Measurements from ENCODE around the gene RAP2A. TPM values are rescaled to one million over a fixed set of nuclear protein-coding genes. Genes with fewer than 3 reads are reported as not detected.
A peak's percentile ranks its signal among the peaks of the same experiment; 100 is the strongest.

Gene RAP2A
- total RNA-seq, 4 donors from 2014 or later = 32.4 to 45.7 (median 33.5) TPM

DNA sequence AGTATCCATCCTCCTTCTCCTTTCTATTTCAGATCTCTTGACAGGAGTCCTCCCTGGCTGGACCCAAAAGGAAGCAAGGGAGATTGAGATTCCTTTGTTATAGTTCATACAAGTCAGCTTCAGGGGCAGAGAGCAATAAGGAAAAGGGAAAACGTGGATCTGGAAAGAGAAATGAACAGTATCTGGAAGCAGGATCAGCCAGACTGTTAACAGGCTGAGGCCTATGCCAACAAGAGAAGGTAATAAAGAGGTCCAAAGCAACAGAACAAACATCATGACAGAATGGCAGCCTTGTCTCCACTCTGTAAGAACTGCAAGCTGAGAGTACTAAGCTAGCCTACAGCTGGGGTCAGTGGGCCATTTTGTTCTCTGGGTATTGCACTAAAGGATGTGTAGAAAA is 64.5 kb downstream of the RAP2A start:
- H3K27ac ChIP-seq = no peak overlapping the region

DNA sequence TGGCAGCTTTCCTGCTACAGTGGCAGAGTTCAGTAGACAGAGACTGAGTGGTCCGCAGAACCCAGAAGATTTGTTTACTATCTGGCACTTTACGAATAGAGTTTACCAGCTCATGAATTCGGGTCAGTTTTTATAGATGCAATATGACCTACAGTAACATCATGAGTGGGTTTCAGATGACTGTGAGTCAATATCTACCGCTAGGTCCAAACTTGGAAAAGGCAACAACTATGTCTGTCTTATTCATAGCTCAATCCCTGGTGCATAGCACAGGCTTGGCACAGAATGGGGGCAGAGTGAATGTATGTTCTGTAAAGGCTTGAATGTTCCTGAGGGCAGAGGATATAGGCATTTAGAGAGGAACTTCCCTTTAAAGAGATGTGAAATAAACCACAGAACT is 65.2 kb downstream of the RAP2A start:
- H3K27me3 ChIP-seq = no peaks in the 10 kb centered on the region
- WGBS, 2 donors = 76 to 88% methylated on average over 4 of the region's 4 CpGs

More for the DNA sequence above, 64.5 kb downstream of the RAP2A start:
- no peak overlapping the region for H3K4me3 ChIP-seq
- H3K27me3 ChIP-seq = no peaks in the 10 kb centered on the region
- peaks cover 0 to 12% (median 0%) of the 10 kb centered on the region in 4 donors for H3K4me1 ChIP-seq
- 63 to 73% methylated on average over 1 of the region's 1 CpG for WGBS, 2 donors
- no peak for DNase-seq (ENCODE audit: low spot score in 2 of 2)
- H3K9me3 ChIP-seq = no peaks in the 10 kb centered on the region
- H3K36me3 ChIP-seq = no peaks in the 10 kb centered on the region
- TF ChIP-seq CTCF (IDR thresholded peaks at IDR 0.05) = no peak
- no peak for TF ChIP-seq POLR2A (IDR thresholded peaks at IDR 0.05)

GRCh38 chr13:97502181-97502580 is 68.2 kb downstream of the RAP2A start:
- H3K27ac ChIP-seq = no peak overlapping the region
- 33 to 38% methylated on average over 4 of the region's 4 CpGs for WGBS, 2 donors
- TF ChIP-seq CTCF (IDR thresholded peaks at IDR 0.05) = no peak
- no peak for TF ChIP-seq EP300 (IDR thresholded peaks at IDR 0.05)
- no peak for TF ChIP-seq POLR2A (IDR thresholded peaks at IDR 0.05)
- no peaks in the 10 kb centered on the region for H3K27me3 ChIP-seq
- peak in 1 of 2 donors; percentile 19 for DNase-seq (ENCODE audit: low spot score in 2 of 2)
- no peak overlapping the region for H3K4me3 ChIP-seq
- H3K36me3 ChIP-seq = no peaks in the 10 kb centered on the region
- no peaks in the 10 kb centered on the region for H3K9me3 ChIP-seq
- peaks cover 0 to 13% (median 0%) of the 10 kb centered on the region in 4 donors for H3K4me1 ChIP-seq

More for the DNA sequence above, 65.2 kb downstream of the RAP2A start:
- H3K4me1 ChIP-seq = peaks cover 0 to 13% (median 0%) of the 10 kb centered on the region in 4 donors
- no peak overlapping the region for H3K4me3 ChIP-seq
- no peaks in the 10 kb centered on the region for H3K9me3 ChIP-seq
- no peak for DNase-seq (ENCODE audit: low spot score in 2 of 2)
- no peaks in the 10 kb centered on the region for H3K36me3 ChIP-seq
- TF ChIP-seq CTCF (IDR thresholded peaks at IDR 0.05) (no peak), POLR2A (IDR thresholded peaks at IDR 0.05) (no peak), EP300 (IDR thresholded peaks at IDR 0.05) (no peak)
- no peak overlapping the region for H3K27ac ChIP-seq

DNA sequence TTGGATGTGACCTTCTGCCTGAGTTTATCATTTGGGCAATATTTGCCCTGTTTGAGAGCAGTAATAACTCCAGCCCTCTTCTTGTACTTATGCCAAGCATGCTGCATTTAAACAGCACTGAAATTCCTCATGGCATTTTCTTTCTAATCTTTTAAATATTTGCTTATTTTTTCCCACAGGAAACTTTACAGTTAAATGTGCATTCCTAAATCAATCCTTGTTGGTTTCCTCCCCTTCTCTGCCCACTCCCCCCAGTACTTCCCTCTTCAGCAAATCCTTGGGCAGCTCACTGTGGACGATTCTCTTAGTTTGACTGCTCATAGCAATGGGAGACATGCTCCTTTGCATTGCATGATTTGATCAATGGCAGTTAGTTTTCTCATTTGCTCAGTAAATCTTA is 68.7 kb downstream of the RAP2A start:
- no peaks in the 10 kb centered on the region for H3K9me3 ChIP-seq
- H3K27me3 ChIP-seq = no peaks in the 10 kb centered on the region
- no peak for DNase-seq (ENCODE audit: low spot score in 2 of 2)
- H3K4me3 ChIP-seq = no peak overlapping the region
- no peaks in the 10 kb centered on the region for H3K36me3 ChIP-seq
- H3K27ac ChIP-seq = no peak overlapping the region
- peaks cover 0 to 13% (median 0%) of the 10 kb centered on the region in 4 donors for H3K4me1 ChIP-seq
- WGBS, 2 donors = 3 to 5% methylated on average over 1 of the region's 1 CpG
- TF ChIP-seq CTCF (IDR thresholded peaks at IDR 0.05) (no peak), POLR2A (IDR thresholded peaks at IDR 0.05) (no peak), EP300 (IDR thresholded peaks at IDR 0.05) (no peak)

DNA sequence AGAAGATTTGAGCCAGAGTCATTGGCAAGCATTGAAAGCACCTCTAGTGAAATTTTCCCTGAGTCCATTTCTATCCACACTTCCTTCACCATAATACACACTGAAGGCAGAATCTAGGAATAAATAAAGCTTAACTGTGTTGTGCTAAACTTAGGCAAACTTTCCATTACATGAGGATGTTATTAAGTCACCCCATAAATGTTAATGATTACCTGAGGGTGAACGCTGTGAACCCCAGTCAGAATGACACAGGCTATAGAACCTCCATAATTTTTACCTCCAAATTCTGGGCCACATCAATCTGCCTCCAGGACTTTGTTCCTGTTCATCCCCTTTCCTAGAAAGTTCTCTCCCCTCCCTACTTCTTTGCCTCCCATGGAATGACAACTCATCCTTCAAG is 71.0 kb downstream of the RAP2A start:
- Histone ChIP-seq H3K36me3 (no peaks in the 10 kb centered on the region), H3K27ac (no peak overlapping the region), H3K4me1 (peaks cover 0 to 13% (median 0%) of the 10 kb centered on the region in 4 donors), H3K9me3 (peaks cover 0 to 4% (median 0%) of the 10 kb centered on the region in 4 donors), H3K27me3 (no peaks in the 10 kb centered on the region), H3K4me3 (no peak overlapping the region)
- TF ChIP-seq EP300 (IDR thresholded peaks at IDR 0.05) (no peak), POLR2A (IDR thresholded peaks at IDR 0.05) (no peak)
- no peak for DNase-seq (ENCODE audit: low spot score in 2 of 2)
- WGBS, 2 donors = 77 to 89% methylated on average over 1 of the region's 1 CpG

DNA sequence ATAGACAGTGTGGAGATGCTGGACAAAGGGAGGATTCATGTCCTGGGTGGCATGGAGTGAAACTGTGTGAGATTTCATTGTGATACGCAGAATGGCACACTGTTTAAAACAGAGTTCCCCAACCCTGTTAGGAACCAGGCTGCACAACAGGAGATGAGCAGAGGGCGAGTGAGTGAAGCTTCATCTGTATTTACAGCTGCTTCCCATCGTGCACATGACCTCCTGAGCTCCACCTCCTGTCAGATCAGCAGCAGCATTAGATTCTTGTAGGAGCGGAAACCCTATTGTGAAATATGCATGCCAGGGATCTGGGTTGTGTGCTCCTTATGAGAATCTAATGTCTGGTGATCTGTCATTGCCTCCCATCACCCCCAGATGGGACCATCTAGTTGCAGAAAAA is 72.5 kb downstream of the RAP2A start:
- peak in 1 of 2 donors; percentile 8 for DNase-seq (ENCODE audit: low spot score in 2 of 2)
- Histone ChIP-seq H3K4me3 (no peak overlapping the region), H3K27ac (no peak overlapping the region), H3K4me1 (peaks cover 0 to 13% (median 0%) of the 10 kb centered on the region in 4 donors), H3K27me3 (no peaks in the 10 kb centered on the region), H3K36me3 (no peaks in the 10 kb centered on the region), H3K9me3 (peaks cover 0 to 8% (median 2%) of the 10 kb centered on the region in 4 donors)
- TF ChIP-seq EP300 (IDR thresholded peaks at IDR 0.05) (no peak), POLR2A (IDR thresholded peaks at IDR 0.05) (no peak), CTCF (IDR thresholded peaks at IDR 0.05) (no peak)
- 31 to 42% methylated on average over 4 of the region's 4 CpGs for WGBS, 2 donors
